ENCODE data around the gene CEP85L. TPM values are rescaled to one million over a fixed set of nuclear protein-coding genes. Genes with fewer than 3 reads are reported as not detected.
A peak's percentile ranks its signal among the peaks of the same experiment; 100 is the strongest.

CEP85L gene
- total RNA-seq, 3 donors from 2014 or later (not counting 1 experiment from before 2014, with no cell fraction given) = 75.0 to 85.2 (median 82.0) TPM

DNA sequence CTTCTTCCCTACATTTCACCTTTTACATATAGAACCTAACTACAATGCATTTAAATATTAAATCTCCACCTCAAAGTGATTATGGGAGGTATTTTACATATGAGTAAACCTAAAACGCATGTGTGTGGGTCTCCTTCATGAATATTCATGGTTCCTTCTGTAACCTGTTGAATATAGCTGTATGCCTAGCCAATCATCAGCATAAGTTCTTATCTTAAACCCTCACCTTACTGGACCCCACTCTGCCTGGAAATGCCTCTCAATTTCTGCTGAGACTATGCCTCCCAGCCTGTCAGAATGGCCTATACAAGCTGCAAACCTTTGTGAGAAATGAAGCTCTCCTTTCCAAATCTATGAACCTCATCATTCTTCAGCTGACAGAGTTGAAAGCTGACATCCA, 21.3 kb downstream of the CEP85L start:
- peaks cover 14% of the 10 kb centered on the region for H3K36me3 ChIP-seq (ENCODE audit: control insufficient read depth, insufficient read depth, low read length)
- H3K27me3 ChIP-seq (ENCODE audit: control insufficient read depth, insufficient read depth, low read length) = no peaks in the 10 kb centered on the region
- Mint-ChIP-seq H3K27ac (peak overlapping the region in 1 of 2 donors; percentile 6), H3K9me3 (peaks cover 0 to 4% of the 10 kb centered on the region in 2 donors), H3K4me1 (peaks cover 41 to 43% of the 10 kb centered on the region in 2 donors), H3K27me3 (ENCODE audit: low read depth in 2 of 2) (no peaks in the 10 kb centered on the region), H3K4me3 (no peak overlapping the region), H3K36me3 (peaks cover 8% of the 10 kb centered on the region)
- WGBS (ENCODE audit: insufficient coverage) = no CpG with 5 or more reads among the region's 1 CpG
- peaks cover 5% of the 10 kb centered on the region for H3K9me3 ChIP-seq (ENCODE audit: control insufficient read depth, insufficient read depth, low read length)
- TF ChIP-seq, protein P1, sequence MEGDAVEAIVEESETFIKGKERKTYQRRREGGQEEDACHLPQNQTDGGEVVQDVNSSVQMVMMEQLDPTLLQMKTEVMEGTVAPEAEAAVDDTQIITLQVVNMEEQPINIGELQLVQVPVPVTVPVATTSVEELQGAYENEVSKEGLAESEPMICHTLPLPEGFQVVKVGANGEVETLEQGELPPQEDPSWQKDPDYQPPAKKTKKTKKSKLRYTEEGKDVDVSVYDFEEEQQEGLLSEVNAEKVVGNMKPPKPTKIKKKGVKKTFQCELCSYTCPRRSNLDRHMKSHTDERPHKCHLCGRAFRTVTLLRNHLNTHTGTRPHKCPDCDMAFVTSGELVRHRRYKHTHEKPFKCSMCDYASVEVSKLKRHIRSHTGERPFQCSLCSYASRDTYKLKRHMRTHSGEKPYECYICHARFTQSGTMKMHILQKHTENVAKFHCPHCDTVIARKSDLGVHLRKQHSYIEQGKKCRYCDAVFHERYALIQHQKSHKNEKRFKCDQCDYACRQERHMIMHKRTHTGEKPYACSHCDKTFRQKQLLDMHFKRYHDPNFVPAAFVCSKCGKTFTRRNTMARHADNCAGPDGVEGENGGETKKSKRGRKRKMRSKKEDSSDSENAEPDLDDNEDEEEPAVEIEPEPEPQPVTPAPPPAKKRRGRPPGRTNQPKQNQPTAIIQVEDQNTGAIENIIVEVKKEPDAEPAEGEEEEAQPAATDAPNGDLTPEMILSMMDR (IDR thresholded peaks at IDR 0.05) = no peak
- H3K4me1 ChIP-seq (ENCODE audit: control insufficient read depth, insufficient read depth, low read length) = no peaks in the 10 kb centered on the region
- ATAC-seq = no peak
- DNase-seq = no peak
- intact Hi-C loops (cut with micrococcal nuclease) = no loop called here
- no peak overlapping the region for H3K4me3 ChIP-seq (ENCODE audit: low read length)
- no peak overlapping the region for H3K27ac ChIP-seq (ENCODE audit: low read length)

DNA sequence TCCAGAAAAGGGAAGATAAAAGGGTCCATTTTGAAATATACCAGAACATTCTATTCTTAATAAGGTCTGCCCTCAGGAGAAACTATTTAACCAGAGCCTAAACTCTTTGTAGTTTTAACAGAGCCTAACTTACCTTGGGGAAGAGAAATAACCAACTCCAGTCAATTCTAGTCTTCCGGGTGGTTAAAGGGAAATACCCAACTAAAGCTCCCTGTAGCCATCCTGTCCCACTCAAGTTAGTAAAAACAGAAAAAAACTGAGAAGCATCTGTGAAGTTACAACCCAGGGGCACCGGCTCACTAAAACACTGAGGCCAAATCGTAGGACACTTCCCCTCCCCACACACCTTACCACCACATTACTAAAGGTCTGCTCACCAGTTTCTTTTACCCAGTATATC, 23.7 kb downstream of the CEP85L start:
- WGBS (ENCODE audit: insufficient coverage) = 92% methylated on average over 3 of the region's 3 CpGs
- Histone ChIP-seq H3K9me3 (ENCODE audit: control insufficient read depth, insufficient read depth, low read length) (peaks cover 5% of the 10 kb centered on the region), H3K27me3 (ENCODE audit: control insufficient read depth, insufficient read depth, low read length) (no peaks in the 10 kb centered on the region), H3K4me1 (ENCODE audit: control insufficient read depth, insufficient read depth, low read length) (no peaks in the 10 kb centered on the region), H3K4me3 (ENCODE audit: low read length) (no peak overlapping the region), H3K36me3 (ENCODE audit: control insufficient read depth, insufficient read depth, low read length) (peaks cover 14% of the 10 kb centered on the region), H3K27ac (ENCODE audit: low read length) (no peak overlapping the region)
- Mint-ChIP-seq H3K4me3 (no peak overlapping the region), H3K27ac (peak overlapping the region; percentile 7 to 14), H3K27me3 (ENCODE audit: low read depth in 2 of 2) (no peaks in the 10 kb centered on the region), H3K4me1 (peaks cover 51 to 55% of the 10 kb centered on the region in 2 donors), H3K36me3 (peaks cover 8% of the 10 kb centered on the region), H3K9me3 (peaks cover 0 to 4% of the 10 kb centered on the region in 2 donors)
- intact Hi-C loops (cut with micrococcal nuclease) = no loop called here
- no peak for DNase-seq
- no peak for ATAC-seq
- TF ChIP-seq, protein P1 (IDR thresholded peaks at IDR 0.05) = no peak

DNA sequence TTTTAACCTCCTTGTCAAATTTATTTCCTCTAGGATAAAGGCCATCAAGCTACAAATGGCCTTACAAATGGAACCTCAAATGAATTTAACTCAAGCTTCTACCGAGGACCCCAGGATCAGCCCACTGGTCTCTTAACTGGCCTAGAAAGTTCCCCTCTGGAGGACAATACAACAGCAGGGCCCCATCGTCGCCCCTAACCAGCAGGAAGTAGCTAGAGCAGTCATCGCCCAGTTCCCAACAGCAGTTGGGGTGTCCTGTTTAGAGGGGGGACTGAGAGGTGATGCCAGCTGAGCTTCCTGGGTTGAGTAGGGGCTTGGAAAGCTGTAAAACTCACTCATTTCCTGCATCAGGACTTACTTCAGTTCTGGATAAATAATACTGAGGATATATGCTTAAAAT, 25.6 kb downstream of the CEP85L start:
- intact Hi-C loops (cut with micrococcal nuclease) = no loop called here
- ATAC-seq (no peak), DNase-seq (no peak)
- Histone ChIP-seq H3K27me3 (ENCODE audit: control insufficient read depth, insufficient read depth, low read length) (no peaks in the 10 kb centered on the region), H3K27ac (ENCODE audit: low read length) (no peak overlapping the region), H3K36me3 (ENCODE audit: control insufficient read depth, insufficient read depth, low read length) (peaks cover 8% of the 10 kb centered on the region), H3K4me3 (ENCODE audit: low read length) (no peak overlapping the region), H3K4me1 (ENCODE audit: control insufficient read depth, insufficient read depth, low read length) (no peaks in the 10 kb centered on the region), H3K9me3 (ENCODE audit: control insufficient read depth, insufficient read depth, low read length) (peaks cover 5% of the 10 kb centered on the region)
- no peaks in the 10 kb centered on the region for H3K27me3 Mint-ChIP-seq (ENCODE audit: low read depth in 2 of 2)
- TF ChIP-seq, protein P1 (IDR thresholded peaks at IDR 0.05) = no peak
- 100% methylated on average over 4 of the region's 4 CpGs for WGBS (ENCODE audit: insufficient coverage)
- H3K27ac Mint-ChIP-seq = no peak overlapping the region
- no peak overlapping the region for H3K4me3 Mint-ChIP-seq
- H3K9me3 Mint-ChIP-seq = peaks cover 0 to 4% of the 10 kb centered on the region in 2 donors
- H3K36me3 Mint-ChIP-seq = peaks cover 8% of the 10 kb centered on the region
- H3K4me1 Mint-ChIP-seq = peaks cover 57 to 62% of the 10 kb centered on the region in 2 donors

DNA sequence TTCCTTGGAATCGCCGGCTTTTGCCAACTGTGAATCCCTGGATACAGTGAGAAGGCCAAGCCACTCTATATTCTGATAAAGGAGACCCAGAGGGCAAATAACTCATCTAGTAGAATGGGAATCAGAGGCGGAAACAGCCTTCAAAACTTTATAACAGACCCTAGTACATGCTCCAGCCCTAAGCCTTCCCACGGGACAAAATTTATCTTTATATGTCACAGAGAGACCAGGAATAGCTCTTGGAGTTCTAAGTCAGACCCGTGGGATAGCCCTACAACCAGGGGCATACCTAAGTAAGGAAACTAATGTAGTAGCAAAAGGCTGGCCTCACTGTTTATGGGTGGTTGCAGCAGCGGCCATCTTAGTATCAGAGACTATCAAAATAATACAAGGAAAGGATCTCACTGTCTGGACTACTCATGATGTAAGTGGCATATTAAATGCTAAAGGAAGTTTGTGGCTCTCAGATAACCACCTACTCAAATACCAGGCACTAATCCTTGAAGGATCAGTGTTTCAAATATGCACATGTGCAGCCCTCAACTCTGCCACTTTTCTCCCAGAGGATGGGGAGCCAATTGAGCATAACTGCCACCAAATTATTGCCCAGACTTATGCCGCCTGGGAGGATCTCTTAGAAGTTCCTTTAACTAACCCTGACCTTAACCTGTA, 29.5 kb downstream of the CEP85L start:
- Histone ChIP-seq H3K4me1 (ENCODE audit: control insufficient read depth, insufficient read depth, low read length) (peaks cover 6% of the 10 kb centered on the region), H3K36me3 (ENCODE audit: control insufficient read depth, insufficient read depth, low read length) (no peaks in the 10 kb centered on the region), H3K27me3 (ENCODE audit: control insufficient read depth, insufficient read depth, low read length) (no peaks in the 10 kb centered on the region), H3K27ac (ENCODE audit: low read length) (no peak overlapping the region), H3K9me3 (ENCODE audit: control insufficient read depth, insufficient read depth, low read length) (peaks cover 5% of the 10 kb centered on the region), H3K4me3 (ENCODE audit: low read length) (no peak overlapping the region)
- no peak for DNase-seq
- intact Hi-C loops (cut with micrococcal nuclease) = no loop called here
- WGBS (ENCODE audit: insufficient coverage) = 96% methylated on average over 7 of the region's 7 CpGs
- Mint-ChIP-seq H3K4me1 (peaks cover 57% of the 10 kb centered on the region in 2 donors), H3K9me3 (peaks cover 0 to 4% of the 10 kb centered on the region in 2 donors), H3K27me3 (ENCODE audit: low read depth in 2 of 2) (no peaks in the 10 kb centered on the region), H3K36me3 (peaks cover 8% of the 10 kb centered on the region), H3K27ac (no peak overlapping the region), H3K4me3 (no peak overlapping the region)
- TF ChIP-seq, protein P1 (IDR thresholded peaks at IDR 0.05) = no peak
- ATAC-seq = no peak
